Thymus (tissue), 11 donors: Measurements from ENCODE around the gene USP2. TPM values are rescaled to one million over a fixed set of nuclear protein-coding genes. Genes with fewer than 3 reads are reported as not detected.

Experiments
- DNase-seq, 9 donors: peaks; one replicate each; pipeline ENCODE4 v3.0.0-alpha.2; 2013; ENCODE audit warnings: low spot score in 9 of 9, low read depth in 6 of 9, missing footprints in 1 of 9
- H3K27ac ChIP-seq, 2 donors: one replicate each; pipeline ENCODE4 v1.5.1; 2013; ENCODE audit warnings: control low read depth in 1 of 2, low read depth in 1 of 2, low read length in 1 of 2, mild to moderate bottlenecking in 1 of 2, moderate library complexity in 1 of 2
- H3K27me3 ChIP-seq, 2 donors: one replicate each; pipeline ENCODE4 v1.5.1; 2013; ENCODE audit warnings: low read length in 1 of 2; ENCODE audit not compliant: control insufficient read depth in 2 of 2, insufficient read depth in 1 of 2
- H3K36me3 ChIP-seq, 2 donors: one replicate each; pipeline ENCODE4 v1.5.1; 2013; ENCODE audit warnings: low read length in 1 of 2, mild to moderate bottlenecking in 1 of 2, moderate library complexity in 1 of 2; ENCODE audit not compliant: control insufficient read depth in 2 of 2, insufficient read depth in 2 of 2
- H3K4me1 ChIP-seq, 2 donors: one replicate each; pipeline ENCODE4 v1.5.1; 2013; ENCODE audit warnings: low read length in 2 of 2; ENCODE audit not compliant: control insufficient read depth in 2 of 2, insufficient read depth in 2 of 2
- H3K4me3 ChIP-seq, 2 donors: one replicate each; pipeline ENCODE4 v1.5.1; 2013; ENCODE audit warnings: low read length in 2 of 2, control low read depth in 1 of 2, mild to moderate bottlenecking in 1 of 2
- H3K9me3 ChIP-seq, 2 donors: one replicate each; pipeline ENCODE4 v1.5.1; 2013; ENCODE audit warnings: low read length in 1 of 2, mild to moderate bottlenecking in 1 of 2; ENCODE audit not compliant: control insufficient read depth in 2 of 2, insufficient read depth in 1 of 2
- WGBS: extraction: QIAGEN DNeasy Blood & Tissue Kit; methylation state at CpG from one replicate; pipeline ENCODE4 v1.1.7; 2013; 5-methylcytosine and 5-hydroxymethylcytosine counted together
- polyA plus RNA-seq: library from polyadenylated mRNA; stranded (reverse); fragments of 200-250 nt; gene quantifications from one replicate; pipeline ENCODE4 v1.2.3, GENCODE V29; 2013
- total RNA-seq: library from RNA; stranded (reverse); fragments of 120-200 nt; gene quantifications from one replicate; pipeline ENCODE4 v1.2.4, GENCODE V29; 2013
- donor health status: healthy.

The USP2 gene
- total and polyA plus RNA-seq, 2 donors = 0.19 to 1.2 TPM

- H3K36me3 ChIP-seq = no peaks in the 10 kb centered on the region
- H3K27me3 ChIP-seq = peaks cover 34 to 65% of the 10 kb centered on the region in 2 donors
- H3K27ac ChIP-seq = no peak overlapping the region
- peak overlapping the region; percentile 26 to 40 for H3K4me3 ChIP-seq
- WGBS = 3% methylated on average over 49 of the region's 49 CpGs
- peaks cover 0 to 2% of the 10 kb centered on the region in 2 donors for H3K9me3 ChIP-seq
- no peak for DNase-seq
- H3K4me1 ChIP-seq = no peaks in the 10 kb centered on the region
These were observed 40.7 kb upstream of the USP2 start for GRCh38 chr11:119421941-119422808.

DNA sequence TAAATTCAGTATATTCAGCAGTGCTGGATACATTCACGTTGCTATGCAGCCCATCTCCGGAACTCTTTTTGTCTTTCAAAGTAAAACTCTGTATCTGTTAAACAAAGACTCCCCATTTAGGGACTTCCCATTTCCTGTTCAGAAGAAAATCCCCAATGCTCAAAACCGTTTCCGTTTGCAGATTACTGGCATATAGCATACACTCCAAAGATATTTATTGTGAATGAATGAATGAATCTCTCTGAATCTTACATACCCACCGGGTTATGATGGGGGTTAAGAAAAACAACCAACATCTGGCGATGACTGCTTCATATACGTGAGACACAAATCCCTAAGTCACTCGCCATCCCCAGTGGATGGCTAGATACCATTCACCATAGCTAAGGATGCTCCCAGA is 39.9 kb upstream of the USP2 start:
- 80% methylated on average over 8 of the region's 8 CpGs for WGBS
- H3K36me3 ChIP-seq = no peaks in the 10 kb centered on the region
- H3K27ac ChIP-seq = no peak overlapping the region
- DNase-seq = no peak
- H3K9me3 ChIP-seq = peaks cover 0 to 2% of the 10 kb centered on the region in 2 donors
- no peaks in the 10 kb centered on the region for H3K4me1 ChIP-seq
- H3K4me3 ChIP-seq = peak overlapping the region in 1 of 2 donors; percentile 40
- peaks cover 34 to 64% of the 10 kb centered on the region in 2 donors for H3K27me3 ChIP-seq

DNA sequence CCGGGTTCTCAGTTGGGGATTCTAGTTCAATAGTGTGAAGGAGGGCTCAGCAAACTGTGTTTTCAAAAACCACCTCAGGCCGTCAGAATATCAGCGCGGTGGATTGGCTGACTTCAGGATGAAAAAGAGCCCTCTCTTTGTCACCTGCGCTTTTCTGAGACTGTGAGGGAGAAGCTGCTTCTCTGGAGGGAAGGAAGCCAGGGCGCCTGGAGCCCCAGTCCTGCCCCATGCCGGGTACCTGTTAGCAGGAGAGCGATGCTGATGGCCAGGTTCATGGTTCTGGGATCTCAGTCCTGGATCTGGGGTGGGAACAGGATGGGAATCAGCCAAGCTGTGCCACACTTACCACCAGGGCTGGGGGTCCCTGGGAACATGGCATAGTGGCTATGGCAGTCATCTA is 39.1 kb upstream of the USP2 start:
- H3K27me3 ChIP-seq = peaks cover 34 to 61% of the 10 kb centered on the region in 2 donors
- H3K4me3 ChIP-seq = no peak overlapping the region
- no peaks in the 10 kb centered on the region for H3K36me3 ChIP-seq
- H3K27ac ChIP-seq = no peak overlapping the region
- H3K4me1 ChIP-seq = no peaks in the 10 kb centered on the region
- 94% methylated on average over 8 of the region's 8 CpGs for WGBS
- DNase-seq = no peak
- H3K9me3 ChIP-seq = peaks cover 0 to 2% of the 10 kb centered on the region in 2 donors

- H3K27me3 ChIP-seq = peaks cover 34 to 58% of the 10 kb centered on the region in 2 donors
- peaks cover 0 to 2% of the 10 kb centered on the region in 2 donors for H3K9me3 ChIP-seq
- no peaks in the 10 kb centered on the region for H3K36me3 ChIP-seq
- 95% methylated on average over 18 of the region's 18 CpGs for WGBS
- H3K27ac ChIP-seq = no peak overlapping the region
- no peaks in the 10 kb centered on the region for H3K4me1 ChIP-seq
- H3K4me3 ChIP-seq = no peak overlapping the region
- DNase-seq = no peak
These were observed 38.5 kb upstream of the USP2 start for GRCh38 chr11:119419834-119420492.

- Histone ChIP-seq H3K27me3 (peaks cover 28 to 50% of the 10 kb centered on the region in 2 donors), H3K4me1 (no peaks in the 10 kb centered on the region)
These were observed 37.8 kb upstream of the USP2 start for GRCh38 chr11:119419246-119419645.

DNA sequence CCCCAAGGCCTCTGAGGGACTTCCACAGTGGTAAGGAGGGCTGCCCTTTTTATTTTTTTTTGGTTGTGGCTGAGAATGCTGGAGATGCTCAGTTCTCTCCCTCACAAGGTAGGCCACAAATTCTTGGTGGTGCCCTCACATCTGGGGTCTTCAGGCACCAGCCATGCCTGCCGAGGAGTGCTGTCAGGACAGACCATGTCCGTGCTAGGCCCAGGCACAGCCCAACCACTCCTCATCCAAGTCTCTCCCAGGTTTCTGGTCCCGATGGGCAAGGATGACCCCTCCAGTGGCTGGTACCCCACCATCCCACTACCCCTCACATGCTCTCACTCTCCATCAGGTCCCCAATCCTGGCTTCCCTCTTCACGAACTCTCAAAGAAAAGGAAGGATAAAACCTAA is 37.3 kb upstream of the USP2 start:
- H3K9me3 ChIP-seq = peaks cover 0 to 2% of the 10 kb centered on the region in 2 donors
- DNase-seq = no peak
- peaks cover 25 to 45% of the 10 kb centered on the region in 2 donors for H3K27me3 ChIP-seq
- H3K4me1 ChIP-seq = no peaks in the 10 kb centered on the region
- no peaks in the 10 kb centered on the region for H3K36me3 ChIP-seq
- no peak overlapping the region for H3K4me3 ChIP-seq
- 96% methylated on average over 4 of the region's 4 CpGs for WGBS
- no peak overlapping the region for H3K27ac ChIP-seq

More at GRCh38 chr11:119419246-119419645, 37.8 kb upstream of the USP2 start:
- 91% methylated on average over 5 of the region's 5 CpGs for WGBS
- peaks cover 0 to 2% of the 10 kb centered on the region in 2 donors for H3K9me3 ChIP-seq
- H3K4me3 ChIP-seq = no peak overlapping the region
- H3K27ac ChIP-seq = no peak overlapping the region
- no peaks in the 10 kb centered on the region for H3K36me3 ChIP-seq
- DNase-seq = no peak

DNA sequence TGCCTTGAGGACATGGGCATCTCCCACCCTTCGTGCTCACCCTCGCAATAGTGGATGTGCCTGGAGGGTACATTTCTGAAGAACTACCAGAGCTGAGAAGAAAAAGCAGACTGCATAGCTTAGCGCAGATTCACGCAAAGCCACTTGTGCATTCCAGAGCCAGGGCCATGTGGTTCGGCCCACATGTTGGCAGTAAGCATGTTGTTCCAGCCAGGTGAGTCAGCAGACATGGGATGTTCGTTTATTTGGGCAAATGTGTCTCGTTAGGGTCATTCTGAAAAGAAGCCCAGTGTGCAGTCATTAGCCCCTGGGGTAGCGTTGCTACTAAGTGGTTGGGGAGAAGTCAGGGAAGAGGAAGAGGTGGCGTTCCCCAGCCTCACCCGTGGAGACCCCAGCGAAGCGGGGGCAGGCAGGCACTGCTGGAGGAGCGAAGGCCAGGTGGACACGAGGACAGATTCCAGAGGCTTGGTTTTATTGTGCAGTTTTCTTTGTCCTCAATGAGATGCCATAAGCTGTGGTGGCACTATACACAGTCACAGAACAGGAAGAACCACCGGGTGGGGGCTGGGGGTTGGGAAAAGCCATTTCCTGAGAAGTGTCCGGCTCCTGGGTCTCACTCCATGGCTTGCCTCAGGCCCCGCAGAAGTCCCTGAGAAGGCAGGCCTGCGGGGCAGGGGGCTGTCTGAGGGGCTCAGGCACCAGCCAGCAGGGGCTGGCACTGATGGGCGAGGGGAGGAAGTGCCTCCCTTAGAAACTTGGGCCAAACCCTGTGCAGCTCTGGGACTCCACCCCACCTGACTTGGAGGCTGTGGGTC is 36.4 kb upstream of the USP2 start:
- DNase-seq = no peak
- Histone ChIP-seq H3K36me3 (no peaks in the 10 kb centered on the region), H3K4me3 (no peak overlapping the region), H3K9me3 (no peaks in the 10 kb centered on the region), H3K4me1 (no peaks in the 10 kb centered on the region), H3K27ac (no peak overlapping the region), H3K27me3 (peaks cover 17 to 37% of the 10 kb centered on the region in 2 donors)
- 86% methylated on average over 19 of the region's 19 CpGs for WGBS

GRCh38 chr11:119416606-119417580 is 35.4 kb upstream of the USP2 start:
- no peak overlapping the region for H3K27ac ChIP-seq
- 96% methylated on average over 16 of the region's 16 CpGs for WGBS
- H3K4me1 ChIP-seq = no peaks in the 10 kb centered on the region
- H3K27me3 ChIP-seq = peaks cover 6 to 27% of the 10 kb centered on the region in 2 donors
- no peaks in the 10 kb centered on the region for H3K9me3 ChIP-seq
- H3K36me3 ChIP-seq = no peaks in the 10 kb centered on the region
- DNase-seq = no peak
- no peak overlapping the region for H3K4me3 ChIP-seq
